GM12801 (cell line): ENCODE data around the gene CCDC43.

Experiments used
- CTCF ChIP-seq: IDR thresholded peaks from one replicate; pipeline ENCODE4 v1.5.1; 2011; ENCODE audit warnings: control low read depth; ENCODE audit not compliant: insufficient read length; ENCODE audit errors: extremely low read depth

The CCDC43 gene

GRCh38 chr17:44642834-44643233, 46.7 kb downstream of the CCDC43 start:
- TF ChIP-seq CTCF: no peak

- no peak for TF ChIP-seq CTCF
Observed at GRCh38 chr17:44637066-44637465, 52.5 kb downstream of the CCDC43 start.

- TF ChIP-seq CTCF: no peak
Observed at GRCh38 chr17:44636562-44636961, 53.0 kb downstream of the CCDC43 start.

GRCh38 chr17:44633998-44634397, 55.6 kb downstream of the CCDC43 start:
- no peak for TF ChIP-seq CTCF

GRCh38 chr17:44630703-44631102, 58.9 kb downstream of the CCDC43 start:
- TF ChIP-seq CTCF: no peak

- TF ChIP-seq CTCF: no peak
Observed at GRCh38 chr17:44629314-44629713, 60.3 kb downstream of the CCDC43 start.

- TF ChIP-seq CTCF: no peak
Observed at GRCh38 chr17:44628243-44629188, 61.1 kb downstream of the CCDC43 start.
